HG03575 (cell line): ENCODE results near the gene NEXN.
"Not testable (repeated sequence)": the region's sequence is repeated elsewhere in the genome, so short reads cannot be mapped to it uniquely, and the experiment has no call there.

ENCODE experiments used
- ATAC-seq: cut with Tn5 transposase; IDR thresholded peaks from one replicate; pipeline ENCODE4 v1.9.1; 2021; ENCODE audit not compliant: unreplicated experiment, insufficient number of reproducible peaks, low FRiP score; ENCODE audit errors: extremely low read depth

Gene NEXN

DNA sequence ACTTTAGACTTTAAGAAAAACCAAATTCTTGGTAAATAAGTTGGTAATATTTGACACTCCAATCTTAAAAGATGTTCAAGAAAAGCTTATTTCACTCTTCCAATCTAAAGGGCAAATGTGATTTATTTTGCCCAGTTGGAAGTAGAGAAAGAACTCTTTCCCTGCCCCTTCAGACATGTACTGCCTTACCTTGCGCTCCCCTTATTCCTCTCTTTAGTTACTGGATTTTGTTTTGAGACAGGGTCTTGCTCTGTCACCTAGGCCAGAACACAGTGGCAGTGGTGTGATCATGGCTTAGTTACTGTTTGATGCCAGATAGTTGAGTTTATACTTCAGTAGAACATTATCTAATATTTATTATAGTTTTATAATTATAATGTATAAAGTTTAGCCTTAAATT lies 62.9 kb downstream of the NEXN start:
- ATAC-seq, result no peak

DNA sequence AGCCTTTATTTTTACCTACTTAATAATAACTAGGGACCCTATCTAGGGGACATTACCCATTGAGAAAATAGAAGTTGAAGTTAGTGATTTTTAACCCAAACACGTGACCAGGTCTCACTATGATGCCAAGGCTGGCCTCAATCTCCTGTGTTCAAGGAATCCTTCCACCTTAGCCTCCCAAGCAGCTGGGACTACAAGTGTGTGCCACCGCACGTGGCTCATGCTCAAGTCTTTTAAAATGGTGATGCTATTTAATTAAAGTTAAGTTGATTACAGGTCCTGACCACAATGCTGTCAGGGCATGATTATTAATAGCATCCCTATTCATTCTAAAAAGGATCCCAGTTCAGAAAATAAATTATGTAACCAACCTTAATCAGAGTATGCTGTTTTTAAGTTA lies 65.5 kb downstream of the NEXN start:
- ATAC-seq, result no peak

DNA sequence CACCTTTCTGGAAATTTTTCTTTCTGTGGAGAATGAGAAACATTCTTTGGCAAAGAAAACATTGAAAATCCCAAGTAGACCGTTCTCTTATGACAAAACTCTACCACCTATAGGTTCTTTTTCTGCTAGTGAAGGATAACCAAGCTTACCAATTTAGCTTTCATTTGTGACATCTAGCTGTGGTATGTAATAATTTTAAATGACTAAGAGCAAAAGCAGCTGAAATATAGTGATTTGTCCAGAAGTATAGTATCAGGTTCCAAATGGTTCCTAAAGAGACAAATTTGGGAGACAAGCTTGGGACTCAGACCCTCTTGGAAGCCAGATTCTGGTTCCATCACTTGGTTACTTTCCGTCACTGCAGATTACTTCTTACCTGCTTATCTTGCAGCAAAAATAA lies 66.1 kb downstream of the NEXN start:
- ATAC-seq, result no peak

DNA sequence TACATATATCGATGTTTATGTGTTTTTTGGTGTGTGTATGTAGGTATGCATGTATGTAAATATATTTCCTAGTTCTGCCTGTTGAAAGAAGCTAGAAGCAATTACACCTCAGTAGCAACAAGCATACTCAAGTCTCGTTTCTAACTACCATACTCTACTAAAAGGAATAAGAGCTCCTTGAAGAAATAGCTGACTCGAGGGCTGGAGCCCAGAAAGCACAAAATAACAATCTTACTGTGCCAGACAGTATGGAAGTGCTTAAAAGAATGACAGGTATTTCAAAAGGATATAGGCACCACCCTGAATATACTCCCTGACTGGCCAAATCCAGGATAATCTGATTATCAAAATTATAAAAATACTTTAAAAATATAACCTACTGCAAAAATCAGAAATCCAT lies 67.3 kb downstream of the NEXN start:
- no peak for ATAC-seq

DNA sequence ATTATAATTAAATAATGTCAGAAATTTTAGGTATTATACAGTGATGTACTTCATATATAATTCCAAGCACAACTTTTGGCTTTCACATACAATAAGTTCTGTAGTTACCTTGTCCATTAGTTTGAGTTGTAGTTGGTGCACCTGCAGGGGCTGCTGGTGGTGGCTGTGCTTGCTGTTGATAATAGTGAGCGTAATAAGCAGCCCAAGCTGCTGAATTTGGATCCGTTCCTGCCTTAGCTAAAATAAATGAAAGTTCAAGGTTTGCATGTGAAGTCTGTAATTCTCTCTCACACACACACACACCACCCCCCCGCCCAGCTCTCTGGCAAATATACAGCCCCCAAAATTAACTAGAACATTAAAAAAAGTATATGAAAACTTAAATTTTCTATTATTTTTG lies 68.0 kb downstream of the NEXN start:
- no peak for ATAC-seq

DNA sequence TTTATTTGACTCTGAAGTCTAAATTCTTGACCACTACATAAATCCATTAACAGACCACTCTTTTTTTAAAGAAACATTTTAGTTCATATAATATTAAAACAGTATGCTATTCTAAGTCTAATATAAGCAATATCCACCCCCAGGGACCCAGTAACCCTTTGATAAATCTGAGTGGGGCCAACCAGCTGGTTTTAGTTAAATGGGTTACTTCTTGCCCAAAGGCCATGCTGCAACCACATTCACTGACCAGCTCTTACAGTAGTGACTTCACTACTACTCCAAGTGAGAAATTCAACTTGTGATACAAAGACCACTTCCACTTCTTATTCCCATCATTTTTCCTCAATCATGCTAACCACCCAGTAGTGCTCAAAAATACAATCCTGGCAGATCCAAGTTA lies 70.0 kb downstream of the NEXN start:
- ATAC-seq, result no peak

DNA sequence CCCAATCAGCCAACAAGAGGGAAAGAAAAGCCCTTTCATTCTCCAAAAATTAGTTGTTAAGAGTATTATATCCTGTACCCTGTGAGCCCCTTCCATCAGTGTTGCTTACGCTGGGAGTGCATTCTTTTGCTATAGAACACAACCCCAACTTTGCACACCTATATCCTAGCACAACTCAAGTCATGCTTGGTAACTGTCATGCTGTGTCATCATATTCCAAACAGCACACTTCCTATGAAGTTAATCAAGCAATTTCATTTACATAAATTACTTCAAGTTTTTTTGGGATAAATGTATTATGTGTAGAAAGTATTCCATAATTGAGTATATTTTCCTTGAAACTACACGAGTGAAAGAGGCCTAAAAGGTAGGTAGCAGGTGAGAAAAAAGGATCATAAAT lies 70.4 kb downstream of the NEXN start:
- no peak for ATAC-seq

DNA sequence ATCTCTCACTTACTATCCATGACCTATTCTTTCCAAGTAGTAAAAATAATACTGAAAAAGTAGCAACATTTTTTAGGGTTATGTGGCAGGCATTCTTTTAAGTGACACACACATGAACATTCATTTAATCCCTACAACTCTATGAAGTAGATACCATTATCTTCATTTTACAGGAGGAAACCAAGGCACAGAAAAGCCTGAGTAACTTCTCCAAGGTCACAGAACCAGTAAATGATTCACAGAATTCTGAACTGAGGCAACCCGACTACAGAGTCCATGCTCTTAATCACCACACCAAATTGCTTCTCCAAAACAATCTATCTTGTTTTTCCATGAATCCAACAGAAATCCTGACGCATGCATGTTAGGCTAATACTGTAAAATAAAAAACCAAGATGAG lies 73.0 kb downstream of the NEXN start:
- no peak for ATAC-seq

DNA sequence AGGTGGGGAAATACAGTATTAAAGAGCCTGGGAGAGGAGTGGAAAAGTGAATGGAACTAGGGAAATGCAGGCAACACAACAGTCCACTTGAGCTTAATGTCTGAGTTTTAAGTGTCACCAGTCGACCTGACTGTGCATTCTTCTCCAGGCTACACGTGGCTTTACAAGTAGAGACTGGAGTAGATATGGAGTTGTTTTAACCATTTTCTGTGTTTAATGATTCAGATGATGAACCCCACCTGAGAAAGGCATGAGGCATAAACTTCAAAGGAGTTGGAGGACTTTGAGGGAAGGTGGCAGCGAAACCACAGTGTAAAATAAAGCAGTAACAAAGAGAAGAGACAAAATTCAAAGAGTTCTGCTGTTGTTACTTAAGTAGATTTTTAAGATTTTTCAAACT lies 77.9 kb downstream of the NEXN start:
- no peak for ATAC-seq

DNA sequence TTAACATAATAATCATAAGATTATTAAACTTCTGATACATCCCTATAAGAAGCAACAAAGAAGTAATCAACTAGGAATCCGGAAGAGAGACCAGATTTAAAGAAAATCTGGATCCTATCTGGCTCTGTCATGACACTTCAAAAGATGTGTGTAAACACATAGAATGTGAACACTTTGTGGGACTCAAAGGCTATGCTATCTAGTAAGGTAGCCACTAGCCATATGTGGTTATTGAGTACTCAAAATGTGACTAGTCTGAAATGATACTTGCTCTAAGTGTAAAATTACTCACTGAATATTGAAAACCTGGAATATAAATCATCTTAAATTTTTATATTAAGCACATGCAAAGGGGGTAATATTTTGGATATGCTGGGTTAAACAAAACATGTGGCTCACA lies 81.8 kb downstream of the NEXN start:
- no peak for ATAC-seq

DNA sequence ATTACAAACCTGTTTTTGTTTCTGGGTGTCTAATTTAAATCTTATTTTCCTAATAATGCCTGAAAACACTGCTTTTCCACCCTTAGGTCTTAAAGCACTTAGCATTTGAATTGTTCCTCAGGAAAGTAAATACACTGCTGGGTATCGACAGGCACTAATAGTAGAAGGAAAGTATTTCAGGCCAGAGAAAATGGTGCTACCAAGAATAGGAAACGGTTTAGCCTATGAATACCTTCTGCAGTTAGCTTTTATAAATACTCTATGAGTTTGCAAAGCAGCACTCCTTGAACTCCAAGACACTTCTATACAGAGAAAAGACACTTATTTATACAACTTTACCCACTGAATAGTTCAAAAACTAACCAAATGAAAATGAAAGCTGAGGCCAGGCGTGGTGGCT lies 83.7 kb downstream of the NEXN start:
- no peak for ATAC-seq

DNA sequence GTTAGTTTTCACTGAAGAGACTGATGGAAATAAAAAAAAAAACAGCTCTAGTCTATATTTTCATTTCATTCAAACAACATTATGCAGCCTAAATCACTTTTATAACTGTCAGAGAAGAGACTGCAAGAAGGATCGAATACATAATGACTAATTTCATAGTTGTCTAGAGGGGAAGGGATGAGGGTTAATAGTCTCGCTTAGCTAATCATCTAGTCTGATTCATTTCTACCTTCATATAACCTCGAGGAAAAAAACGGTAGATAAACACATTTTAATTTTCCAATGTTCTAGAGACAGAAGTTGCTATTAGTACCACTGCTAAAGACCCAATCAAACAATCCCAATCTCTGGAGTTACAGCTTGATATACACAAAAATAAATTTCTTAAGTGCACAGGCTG lies 87.0 kb downstream of the NEXN start:
- no peak for ATAC-seq

DNA sequence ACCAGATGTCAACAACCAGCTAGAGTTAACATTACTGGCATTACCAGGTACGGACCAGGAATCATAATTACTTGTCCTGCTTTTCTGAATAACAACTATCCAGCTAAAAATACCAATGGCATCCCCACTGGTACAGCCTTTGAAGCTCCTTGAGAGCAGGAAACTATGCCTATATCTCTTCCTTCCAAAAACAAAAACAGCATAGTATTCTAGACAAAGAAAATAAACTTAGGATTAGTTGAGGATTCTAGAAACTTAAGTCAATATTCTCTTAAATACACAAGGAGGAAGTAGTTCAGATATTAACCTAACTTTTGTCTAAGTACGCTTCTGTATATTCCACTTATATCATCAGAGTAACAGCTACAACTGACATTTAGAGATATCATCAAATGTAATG lies 87.5 kb downstream of the NEXN start:
- ATAC-seq, result no peak

DNA sequence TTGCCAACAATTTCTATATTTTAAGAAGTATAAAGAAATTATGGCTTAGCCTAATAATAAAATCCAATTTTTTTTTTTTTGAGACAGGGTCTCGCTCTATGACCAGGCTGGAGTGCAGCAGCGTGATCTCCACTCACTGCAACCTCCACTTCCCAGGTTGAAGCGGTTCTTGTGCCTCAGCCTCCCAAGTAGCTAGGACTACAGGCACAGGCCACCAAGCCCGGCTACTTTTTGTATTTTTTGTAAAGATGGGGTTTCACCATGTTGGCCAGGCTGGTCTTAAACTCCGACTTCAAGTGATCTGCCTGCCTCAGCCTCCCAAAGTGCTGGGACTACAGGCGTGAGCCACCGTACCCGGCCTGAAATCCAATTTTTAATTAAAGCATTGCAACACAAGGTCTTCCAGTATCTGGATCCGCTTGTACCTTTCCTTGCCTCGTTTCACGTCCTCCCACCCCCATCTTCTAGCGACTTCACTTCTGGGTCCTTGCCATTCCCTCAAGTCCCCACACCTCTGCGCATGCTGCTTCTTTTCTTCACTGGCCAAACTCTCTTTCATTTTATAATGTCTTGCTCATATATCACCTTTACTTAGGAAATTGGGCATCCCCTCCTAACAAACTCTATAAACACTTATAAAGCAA lies 88.1 kb downstream of the NEXN start:
- no peak for ATAC-seq

DNA sequence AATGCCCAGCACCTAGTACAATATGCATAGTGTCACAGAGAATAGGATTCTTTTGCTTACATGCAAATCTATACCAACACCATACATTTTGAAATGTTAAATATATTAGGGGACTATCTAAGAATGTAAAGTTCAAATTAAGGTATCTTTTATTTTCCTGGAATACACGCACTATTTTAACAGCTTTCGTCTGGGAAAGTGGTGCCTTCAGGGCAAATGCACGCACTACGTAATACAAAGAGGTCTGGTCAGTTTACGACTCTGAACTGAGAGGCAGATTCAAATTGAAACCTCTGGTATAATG lies 89.5 kb downstream of the NEXN start:
- ATAC-seq, result no peak

DNA sequence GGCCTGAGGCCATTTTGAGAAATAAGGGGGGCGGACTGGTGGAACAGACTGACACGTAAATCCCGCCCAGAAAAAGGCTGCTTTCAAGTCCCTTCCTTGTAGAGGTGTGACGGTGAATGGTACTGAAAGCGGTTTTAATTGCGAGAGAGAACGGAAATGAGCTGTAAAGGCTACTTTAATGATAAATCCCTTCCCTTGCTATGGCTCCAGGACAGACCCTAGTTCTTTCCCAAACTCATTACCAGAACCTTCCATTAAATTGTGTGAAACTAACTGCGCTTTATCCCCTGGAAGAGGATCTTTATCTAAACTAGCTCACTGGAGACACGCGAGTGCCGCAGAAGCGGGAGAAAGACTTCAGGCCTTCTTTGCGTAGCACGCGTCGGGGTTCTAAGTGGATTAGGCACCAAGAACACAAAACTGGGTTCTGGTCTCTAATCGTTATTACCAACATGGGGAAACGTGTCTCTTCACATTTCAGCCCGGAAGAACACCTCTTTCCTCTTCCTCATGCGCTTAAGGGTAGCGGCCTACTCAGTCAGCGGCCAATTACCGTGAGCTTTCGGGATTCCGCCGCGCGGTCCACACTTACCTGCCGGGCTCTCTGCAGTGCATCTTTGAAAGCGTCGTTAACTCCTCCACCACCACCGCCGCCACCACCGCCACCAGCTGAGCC lies 90.0 kb downstream of the NEXN start:
- peak; percentile 55 for ATAC-seq

DNA sequence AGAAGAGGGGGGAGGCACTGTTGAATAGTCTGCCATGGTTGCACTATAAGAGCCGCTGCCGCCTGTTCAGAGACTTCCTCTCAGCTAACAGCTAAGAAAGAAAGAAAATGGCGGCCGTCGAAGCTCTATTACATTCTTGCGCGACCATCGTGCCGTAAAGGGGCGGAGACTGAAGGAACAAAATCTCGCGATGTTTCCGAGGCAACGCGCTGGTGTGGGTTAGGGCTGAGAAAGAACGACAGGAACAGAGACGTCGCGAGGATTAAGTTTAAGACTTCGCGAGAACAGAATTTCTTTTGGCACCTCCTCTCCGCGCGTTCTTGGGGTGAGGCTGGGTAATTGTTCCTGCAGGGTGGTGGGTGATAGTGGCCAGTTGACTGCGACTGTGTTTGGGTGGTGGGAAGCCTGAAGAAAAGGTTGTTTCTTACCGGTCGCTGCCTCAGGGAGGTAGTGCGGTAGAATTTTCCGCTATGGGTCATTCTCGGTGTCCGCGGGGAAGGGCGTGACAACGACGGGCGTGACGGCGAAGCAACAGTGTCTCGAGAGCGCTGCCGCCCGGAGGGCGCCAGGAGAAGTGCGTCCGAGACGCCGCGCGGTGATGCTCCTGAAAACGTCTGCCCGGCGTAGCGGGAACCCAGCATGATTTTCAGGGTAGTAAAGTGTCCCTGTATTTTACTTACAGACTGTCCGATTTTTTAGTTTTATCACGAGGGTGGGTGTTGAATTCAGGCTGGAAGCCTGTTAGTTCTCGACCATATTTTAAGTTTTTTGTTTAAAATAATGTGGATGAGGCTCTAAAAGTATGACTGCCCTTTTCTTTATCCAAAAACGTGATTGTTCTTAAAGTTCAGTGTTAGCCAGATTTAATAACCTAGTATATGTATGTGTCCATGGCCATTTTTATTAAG lies 90.8 kb downstream of the NEXN start, which contains the start of gene FUBP1:
Gene FUBP1 (minus strand): TSS at position 104 of the 908 bp plus-strand sequence. CDS start 68 bp downstream, at position 36.
- peak; percentile 54 for ATAC-seq

DNA sequence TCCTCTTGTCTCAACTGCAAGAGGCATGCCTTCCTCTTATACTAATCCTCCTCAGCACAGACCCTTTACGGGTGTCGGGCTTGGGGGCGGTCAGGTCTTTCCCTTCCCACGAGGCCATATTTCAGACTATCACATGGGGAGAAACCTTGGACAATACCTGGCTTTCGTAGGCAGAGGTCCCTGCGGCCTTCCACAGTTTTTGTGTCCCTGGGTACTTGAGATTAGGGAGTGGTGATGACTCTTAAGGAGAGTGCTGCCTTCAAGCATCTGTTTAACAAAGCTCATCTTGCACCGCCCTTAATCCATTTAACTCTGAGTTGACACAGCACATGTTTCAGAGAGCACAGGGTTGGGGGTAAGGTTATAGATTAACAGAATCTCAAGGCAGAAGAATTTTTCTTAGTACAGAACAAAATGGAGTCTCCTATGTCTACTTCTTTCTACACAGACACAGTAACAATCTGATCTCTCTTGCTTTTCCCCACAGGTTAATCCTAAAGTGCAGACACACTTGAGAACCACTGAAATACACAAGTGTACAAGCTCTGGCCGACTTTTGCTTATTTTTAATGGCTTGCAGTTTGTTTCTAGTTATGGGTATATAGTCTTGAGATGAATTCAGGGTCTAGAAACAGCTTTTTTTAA lies 95.0 kb downstream of the NEXN start:
- not testable (repeated sequence) for ATAC-seq

DNA sequence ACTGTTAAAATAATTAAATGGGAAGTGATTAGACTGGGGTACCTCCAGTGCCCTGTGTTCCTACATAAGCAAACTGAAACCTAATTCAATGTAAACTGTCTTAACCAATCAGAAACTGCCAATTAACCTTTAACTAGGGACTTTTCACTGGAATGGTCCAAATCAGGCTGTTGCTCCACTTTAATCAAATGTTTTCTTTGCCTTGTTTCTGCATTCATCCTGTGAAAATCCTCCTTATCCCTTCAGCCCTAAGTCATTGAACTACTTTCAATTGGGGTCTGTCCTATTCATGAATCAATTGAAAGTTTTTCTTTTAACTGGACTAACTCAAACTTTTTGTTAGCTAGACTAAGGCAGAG lies 95.6 kb downstream of the NEXN start:
- ATAC-seq, result no peak

DNA sequence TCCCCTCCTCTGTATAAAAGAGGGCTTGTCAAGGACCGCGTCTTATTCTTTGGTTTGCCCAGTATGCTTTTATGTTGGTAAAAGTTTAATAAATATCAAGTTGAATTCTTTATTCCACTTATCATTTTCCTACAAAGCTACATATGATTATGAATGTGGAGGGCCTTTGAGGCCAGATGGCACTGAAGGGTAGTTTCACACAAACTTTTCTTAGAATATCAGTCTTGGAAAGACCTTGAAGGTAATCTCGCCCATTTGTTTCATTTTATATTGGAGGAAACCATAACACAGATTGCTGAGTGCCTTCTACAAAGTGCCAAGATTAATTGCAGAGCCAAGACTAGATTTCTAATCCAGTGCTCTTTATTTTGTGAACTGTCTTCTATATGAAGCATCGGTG lies 96.2 kb downstream of the NEXN start:
- no peak for ATAC-seq
